HL-60 (cell line): ENCODE results near the gene DLG3.
"Not testable (repeated sequence)": the region's sequence is repeated elsewhere in the genome, so short reads cannot be mapped to it uniquely, and the experiment has no call there.

ENCODE experiments used
- DNase-seq, 2 experiments: peaks; one replicate each; pipeline ENCODE4 v3.0.0-alpha.2; 2010 to 2020; ENCODE audit warnings: low read depth in 1 of 2, low spot score in 1 of 2
- H3K27ac ChIP-seq: fragments of 250-450 bp; sonication (Bioruptor Pico); replicated peaks from 2 replicates; pipeline ENCODE4 v1.5.1; 2020; ENCODE audit warnings: mild to moderate bottlenecking, moderate library complexity
- H3K27me3 ChIP-seq: fragments of 250-450 bp; sonication (Bioruptor Pico); 2 replicates; pipeline ENCODE4 v1.5.1; 2021; ENCODE audit warnings: mild to moderate bottlenecking, moderate library complexity; ENCODE audit not compliant: insufficient read depth, poor library complexity, severe bottlenecking
- H3K4me3 ChIP-seq: replicated peaks from 2 replicates; pipeline ENCODE4 v1.5.1; 2011; ENCODE audit warnings: mild to moderate bottlenecking, control low read depth, low read length; ENCODE audit not compliant: insufficient read depth
- CTCF ChIP-seq: IDR thresholded peaks from one replicate; pipeline ENCODE4 v1.5.1; 2011; ENCODE audit warnings: low read length, control low read depth, inconsistent platforms; ENCODE audit not compliant: insufficient read depth
- GABPA ChIP-seq: IDR thresholded peaks from 2 replicates; pipeline ENCODE4 v1.6.1; 2012; ENCODE audit warnings: low read depth
- POLR2AphosphoS5 ChIP-seq: IDR thresholded peaks from 2 replicates; pipeline ENCODE4 v1.6.1; 2012; ENCODE audit warnings: low read depth
- REST ChIP-seq: IDR thresholded peaks from 2 replicates; pipeline ENCODE4 v1.6.1; 2012; ENCODE audit warnings: low read depth; ENCODE audit not compliant: insufficient replicate concordance
- SPI1 ChIP-seq: IDR thresholded peaks from 2 replicates; pipeline ENCODE4 v1.6.1; 2012; ENCODE audit warnings: low read depth, mild to moderate bottlenecking, borderline replicate concordance

The DLG3 gene

GRCh38 chrX:70505451-70505841, 60.8 kb downstream of the DLG3 start:
- no peak for DNase-seq
- Histone ChIP-seq H3K4me3 (no peak overlapping the region), H3K27ac (no peak overlapping the region), H3K27me3 (no peaks in the 10 kb centered on the region)
- TF ChIP-seq POLR2AphosphoS5: no peak
- TF ChIP-seq GABPA: no peak
- no peak for TF ChIP-seq SPI1
- no peak for TF ChIP-seq REST
- no peak for TF ChIP-seq CTCF

GRCh38 chrX:70508296-70508911, 63.8 kb downstream of the DLG3 start:
- Histone ChIP-seq H3K4me3 (no peak overlapping the region), H3K27ac (no peak overlapping the region), H3K27me3 (no peaks in the 10 kb centered on the region)
- DNase-seq: no peak
- TF ChIP-seq CTCF (no peak), GABPA (no peak), POLR2AphosphoS5 (no peak)

GRCh38 chrX:70509078-70509477, 64.4 kb downstream of the DLG3 start:
- TF ChIP-seq SPI1 (no peak), GABPA (no peak), REST (no peak), CTCF (no peak), POLR2AphosphoS5 (no peak)
- Histone ChIP-seq H3K4me3 (no peak overlapping the region), H3K27ac (no peak overlapping the region), H3K27me3 (no peaks in the 10 kb centered on the region)
- no peak for DNase-seq

- not testable (repeated sequence) for H3K27me3 ChIP-seq, DNase-seq, H3K27ac ChIP-seq, H3K4me3 ChIP-seq
Measured at GRCh38 chrX:70515270-70515669, 70.6 kb downstream of the DLG3 start.

GRCh38 chrX:70515692-70516091, 71.1 kb downstream of the DLG3 start:
- not testable (repeated sequence) for DNase-seq, H3K27me3 ChIP-seq, H3K4me3 ChIP-seq, H3K27ac ChIP-seq
